Left lung (tissue), 10 donors: ENCODE measurements around the gene SMIM29. TPM values are rescaled to one million over a fixed set of nuclear protein-coding genes. Genes with fewer than 3 reads are reported as not detected.
A peak's percentile ranks its signal among the peaks of the same experiment; 100 is the strongest.
"Not testable (repeated sequence)": the region's sequence is repeated elsewhere in the genome, so short reads cannot be mapped to it uniquely, and the experiment has no call there.

Experiments used
- ATAC-seq: fragments of 200-7000 bp; cut with Tn5 transposase; one replicate; pipeline ENCODE4 v1.9.1; 2020; ENCODE audit warnings: moderate library complexity
- DNase-seq, 4 donors: peaks; one replicate each; pipeline ENCODE4 v3.0.0-alpha.2; 2013 to 2020
- H3K27ac ChIP-seq, 2 donors: fragments of 200-600 bp; sonication (generic) in 1 of 2; one replicate each; pipeline versions ENCODE4 v1.5.0 to v1.8.0; 2020 to 2021
- H3K27me3 ChIP-seq, 2 donors: fragments of 200-600 bp; sonication (generic) in 1 of 2; one replicate each; pipeline versions ENCODE4 v1.5.0 to v1.8.0; 2020 to 2021
- H3K36me3 ChIP-seq, 2 donors: fragments of 200-600 bp; sonication (generic) in 1 of 2; one replicate each; pipeline versions ENCODE4 v1.5.0 to v1.8.0; 2020 to 2021
- H3K4me1 ChIP-seq, 2 donors: fragments of 200-600 bp; one replicate each; pipeline ENCODE4 v1.8.0; 2021
- H3K4me3 ChIP-seq, 2 donors: fragments of 200-600 bp; sonication (generic) in 1 of 2; one replicate each; pipeline versions ENCODE4 v1.5.0 to v1.8.0; 2020 to 2021; ENCODE audit warnings: mild to moderate bottlenecking in 1 of 2
- H3K9me3 ChIP-seq, 2 donors: fragments of 200-600 bp; sonication (generic) in 1 of 2; one replicate each; pipeline versions ENCODE4 v1.5.0 to v1.8.0; 2020 to 2021
- CTCF ChIP-seq, 2 donors: fragments of 200-600 bp; sonication (generic) in 1 of 2; IDR thresholded peaks; one replicate each; pipeline versions ENCODE4 v1.5.0 to v1.8.0; 2021; ENCODE audit warnings: antibody characterized with exemption in 2 of 2
- intact Hi-C, 2 donors: fragments of 100-400 bp; cut with DNase I; formaldehyde crosslinking; loops; one replicate each; pipeline versions ENCODE4 v1.11.2 to v1.14.2; 2022
- polyA plus RNA-seq, 6 donors: library from polyadenylated mRNA; unstranded; fragments of 120-200 nt; gene quantifications; one replicate each; pipeline ENCODE4 v1.2.1, GENCODE V29; 2013; ENCODE audit not compliant: insufficient read length in 6 of 6
- total RNA-seq, 2 donors: library from RNA; stranded (reverse); fragmentation: NEBNext Ultra II Directional; extraction: Animal tissue kit (Norgen Biotek cat#: 25700); gene quantifications; one replicate each; pipeline ENCODE4 v1.2.1, GENCODE V29; 2021
- donor health status: DM: no; HTN: yes; CAD: no.
- donor health status: DM: no; HTN: no; CAD: no.

Gene SMIM29
- total and polyA plus RNA-seq, 8 donors, result 11.0 to 38.9 (median 13.4) TPM

- TF ChIP-seq CTCF (IDR thresholded peaks at IDR 0.05), result no peak
- DNase-seq, result no peak
- ATAC-seq, result no peak
- Histone ChIP-seq H3K4me1 (peaks cover 0 to 13% of the 10 kb centered on the region in 2 donors), H3K36me3 (no peaks in the 10 kb centered on the region), H3K4me3 (no peak overlapping the region), H3K27ac (no peak overlapping the region), H3K27me3 (no peaks in the 10 kb centered on the region), H3K9me3 (peaks cover 0 to 12% of the 10 kb centered on the region in 2 donors)
- intact Hi-C loops, result no loop called here
These were observed 18.9 kb upstream of the SMIM29 start for GRCh38 chr6:34267746-34268145.

- H3K4me3 ChIP-seq, H3K27me3 ChIP-seq, H3K4me1 ChIP-seq, ATAC-seq, DNase-seq, H3K36me3 ChIP-seq, H3K27ac ChIP-seq, intact Hi-C loops: not testable (repeated sequence)
- H3K9me3 ChIP-seq, result peaks cover 0 to 31% of the 10 kb centered on the region in 2 donors
These were observed 14.7 kb upstream of the SMIM29 start for GRCh38 chr6:34263484-34263883.

GRCh38 chr6:34260576-34261267 lies 11.9 kb upstream of the SMIM29 start:
- peaks cover 0 to 31% of the 10 kb centered on the region in 2 donors for H3K9me3 ChIP-seq
- H3K27ac ChIP-seq, result no peak overlapping the region
- no peak for TF ChIP-seq CTCF (IDR thresholded peaks at IDR 0.05)
- H3K4me1 ChIP-seq, result no peaks in the 10 kb centered on the region
- H3K4me3 ChIP-seq, result no peak overlapping the region
- DNase-seq (no peak), ATAC-seq (no peak)
- no peaks in the 10 kb centered on the region for H3K36me3 ChIP-seq
- no peaks in the 10 kb centered on the region for H3K27me3 ChIP-seq
- intact Hi-C loops, result no loop called here

DNA sequence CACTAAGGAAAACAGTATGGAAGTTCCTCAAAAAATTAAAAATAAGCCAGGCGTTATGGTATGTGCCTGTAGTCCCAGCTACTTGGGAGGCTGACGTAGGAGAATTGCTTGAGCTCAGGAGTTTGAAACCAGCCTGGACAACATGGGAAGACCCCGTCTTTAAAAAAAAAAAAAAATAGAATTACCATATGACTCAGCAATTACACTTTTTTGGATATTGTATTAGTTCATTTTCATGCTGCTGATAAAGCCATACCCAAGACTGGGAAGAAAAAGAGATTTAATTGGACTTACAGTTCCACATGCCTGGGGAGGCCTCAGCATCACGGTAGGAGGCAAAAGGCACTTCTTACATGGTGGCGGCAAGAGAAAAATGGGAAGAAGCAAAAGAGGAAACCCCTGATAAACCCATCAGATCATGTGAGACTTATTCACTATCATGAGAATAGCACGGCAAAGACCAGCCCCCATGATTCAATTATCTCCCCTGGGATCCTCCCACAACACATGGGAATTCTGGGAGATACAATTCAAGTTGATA lies 10.8 kb upstream of the SMIM29 start:
- intact Hi-C loops, result no loop called here
- H3K27me3 ChIP-seq, result no peaks in the 10 kb centered on the region

DNA sequence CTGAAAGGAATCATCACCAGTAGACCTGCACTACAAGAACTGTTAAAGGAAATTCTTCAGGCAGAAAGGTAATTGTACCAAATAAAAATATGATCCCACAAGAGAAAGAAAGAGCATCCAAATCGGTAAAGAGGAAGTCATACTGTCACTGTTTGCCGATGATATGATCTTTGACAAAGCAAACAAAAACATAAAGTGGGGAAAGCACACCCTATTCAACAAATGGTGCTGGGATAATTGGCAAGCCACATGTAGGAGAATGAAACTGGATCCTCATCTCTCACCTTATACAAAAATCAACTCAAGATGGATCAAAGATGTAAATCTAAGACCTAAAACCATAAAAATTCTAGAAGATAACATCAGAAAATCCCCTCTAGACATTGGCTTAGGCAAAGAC lies 3.6 kb upstream of the SMIM29 start:
- DNase-seq, intact Hi-C loops, H3K27me3 ChIP-seq, ATAC-seq, H3K27ac ChIP-seq, H3K4me3 ChIP-seq, H3K36me3 ChIP-seq, H3K9me3 ChIP-seq: not testable (repeated sequence)
- H3K4me1 ChIP-seq, result peaks cover 0 to 21% of the 10 kb centered on the region in 2 donors

More for the DNA sequence above, 10.8 kb upstream of the SMIM29 start:
- Histone ChIP-seq H3K4me1 (no peaks in the 10 kb centered on the region), H3K9me3 (peaks cover 0 to 31% of the 10 kb centered on the region in 2 donors), H3K4me3 (no peak overlapping the region), H3K36me3 (no peaks in the 10 kb centered on the region), H3K27ac (no peak overlapping the region)
- ATAC-seq, result no peak
- TF ChIP-seq CTCF (IDR thresholded peaks at IDR 0.05), result no peak
- DNase-seq, result no peak

GRCh38 chr6:34249469-34250261 lies 859 bp upstream of the SMIM29 start:
- intact Hi-C loops, result loop anchor here in 1 of 2 donors (5.0 kb wide), 1 partner anchor 168 kb away; no protein-coding TSS in a partner anchor
- no peak for TF ChIP-seq CTCF (IDR thresholded peaks at IDR 0.05)
- DNase-seq (no peak), ATAC-seq (peak; percentile 46)
- Histone ChIP-seq H3K9me3 (no peaks in the 10 kb centered on the region), H3K4me3 (peak overlapping the region; percentile 83 to 91), H3K36me3 (peaks cover 0 to 17% of the 10 kb centered on the region in 2 donors), H3K27ac (peak overlapping the region; percentile 86 to 95), H3K4me1 (peaks cover under 1 to 33% of the 10 kb centered on the region in 2 donors), H3K27me3 (no peaks in the 10 kb centered on the region)
